ENCODE measurements around the gene MMP11. TPM values are rescaled to one million over a fixed set of nuclear protein-coding genes. Genes with fewer than 3 reads are reported as not detected.

MMP11 gene
- total RNA-seq, 4 donors from 2014 or later = 0.60 to 3.9 (median 2.1) TPM; not detected in 1

- H3K27me3 ChIP-seq = no peaks in the 10 kb centered on the region
- no peaks in the 10 kb centered on the region for H3K9me3 ChIP-seq
- no peaks in the 10 kb centered on the region for H3K36me3 ChIP-seq
- no peak within 1 kb of the TSS for H3K4me3 ChIP-seq
- H3K27ac ChIP-seq = no peak within 1 kb of the TSS
- TF ChIP-seq EP300 (IDR thresholded peaks at IDR 0.05) (no peak), POLR2AphosphoS5 (IDR thresholded peaks at IDR 0.05) (no peak)
- peaks cover 22% of the 10 kb centered on the region for H3K4me1 ChIP-seq
- no peak for DNase-seq (ENCODE audit: low spot score in 2 of 2)
- WGBS = 92% methylated on average over 14 of the region's 14 CpGs
These were observed 18.3 kb upstream of the MMP11 start, which contains the start of gene VPREB3 for GRCh38 chr22:23754220-23754919. TSS of gene VPREB3 (minus strand) at chr22:23754425. CDS start at chr22:23754363, 62 bp downstream.

- 66% methylated on average over 6 of the region's 6 CpGs for WGBS
- TF ChIP-seq CTCF (IDR thresholded peaks at IDR 0.05) (no peak), EP300 (IDR thresholded peaks at IDR 0.05) (no peak)
- no peak for DNase-seq (ENCODE audit: low spot score in 2 of 2)
- Histone ChIP-seq H3K27me3 (no peaks in the 10 kb centered on the region), H3K4me1 (peaks cover 15% of the 10 kb centered on the region), H3K27ac (no peak overlapping the region), H3K4me3 (no peak overlapping the region), H3K36me3 (no peaks in the 10 kb centered on the region), H3K9me3 (no peaks in the 10 kb centered on the region)
These were observed 17.5 kb upstream of the MMP11 start for GRCh38 chr22:23754980-23755636.

- H3K36me3 ChIP-seq = no peaks in the 10 kb centered on the region
- no peak overlapping the region for H3K27ac ChIP-seq
- peaks cover 9% of the 10 kb centered on the region for H3K4me1 ChIP-seq
- TF ChIP-seq POLR2A (IDR thresholded peaks at IDR 0.05) (no peak), POLR2AphosphoS5 (IDR thresholded peaks at IDR 0.05) (no peak), CTCF (IDR thresholded peaks at IDR 0.05) (no peak), EP300 (IDR thresholded peaks at IDR 0.05) (no peak)
- WGBS = 82% methylated on average over 8 of the region's 8 CpGs
- no peaks in the 10 kb centered on the region for H3K9me3 ChIP-seq
- no peak for DNase-seq (ENCODE audit: low spot score in 2 of 2)
- H3K4me3 ChIP-seq = no peak overlapping the region
- H3K27me3 ChIP-seq = no peaks in the 10 kb centered on the region
These were observed 16.9 kb upstream of the MMP11 start for GRCh38 chr22:23755711-23756110.

- TF ChIP-seq EP300 (IDR thresholded peaks at IDR 0.05) (no peak), POLR2A (IDR thresholded peaks at IDR 0.05) (no peak)
- H3K4me3 ChIP-seq = no peak overlapping the region
- no peaks in the 10 kb centered on the region for H3K9me3 ChIP-seq
- no peak for DNase-seq (ENCODE audit: low spot score in 2 of 2)
- no peak overlapping the region for H3K27ac ChIP-seq
- peaks cover 2% of the 10 kb centered on the region for H3K4me1 ChIP-seq
- 77% methylated on average over 4 of the region's 4 CpGs for WGBS
- H3K36me3 ChIP-seq = no peaks in the 10 kb centered on the region
- H3K27me3 ChIP-seq = no peaks in the 10 kb centered on the region
These were observed 15.8 kb upstream of the MMP11 start for GRCh38 chr22:23756891-23757290.

- 87% methylated on average over 4 of the region's 4 CpGs for WGBS
- H3K36me3 ChIP-seq = peaks cover under 1% of the 10 kb centered on the region
- no peak overlapping the region for H3K27ac ChIP-seq
- H3K27me3 ChIP-seq = no peaks in the 10 kb centered on the region
- no peak for DNase-seq (ENCODE audit: low spot score in 2 of 2)
- no peak overlapping the region for H3K4me3 ChIP-seq
- no peak for TF ChIP-seq POLR2A (IDR thresholded peaks at IDR 0.05)
- no peak for TF ChIP-seq CTCF (IDR thresholded peaks at IDR 0.05)
- TF ChIP-seq EP300 (IDR thresholded peaks at IDR 0.05) = no peak
- no peak for TF ChIP-seq POLR2AphosphoS5 (IDR thresholded peaks at IDR 0.05)
- peaks cover 14% of the 10 kb centered on the region for H3K4me1 ChIP-seq
- no peaks in the 10 kb centered on the region for H3K9me3 ChIP-seq
These were observed 13.1 kb upstream of the MMP11 start for GRCh38 chr22:23759566-23759965.

GRCh38 chr22:23760056-23760455 lies 12.6 kb upstream of the MMP11 start:
- DNase-seq (ENCODE audit: low spot score in 2 of 2) = no peak
- no peaks in the 10 kb centered on the region for H3K9me3 ChIP-seq
- H3K4me1 ChIP-seq = peaks cover 14% of the 10 kb centered on the region
- H3K27ac ChIP-seq = no peak overlapping the region
- H3K27me3 ChIP-seq = no peaks in the 10 kb centered on the region
- no peak for TF ChIP-seq POLR2A (IDR thresholded peaks at IDR 0.05)
- no peak for TF ChIP-seq EP300 (IDR thresholded peaks at IDR 0.05)
- no peak for TF ChIP-seq POLR2AphosphoS5 (IDR thresholded peaks at IDR 0.05)
- TF ChIP-seq CTCF (IDR thresholded peaks at IDR 0.05) = no peak
- 90% methylated on average over 6 of the region's 6 CpGs for WGBS
- no peak overlapping the region for H3K4me3 ChIP-seq
- peaks cover 2% of the 10 kb centered on the region for H3K36me3 ChIP-seq

Measured in suprapubic skin (tissue), 4 donors.